ENCODE measurements around the gene LTBP1. TPM values are rescaled to one million over a fixed set of nuclear protein-coding genes. Genes with fewer than 3 reads are reported as not detected.

The LTBP1 gene
- total and polyA plus RNA-seq, 2 of the 13 experiments (the other 11 are each of a cell fraction or from before 2014, with no cell fraction given) = 0.12 to 0.22 TPM

DNA sequence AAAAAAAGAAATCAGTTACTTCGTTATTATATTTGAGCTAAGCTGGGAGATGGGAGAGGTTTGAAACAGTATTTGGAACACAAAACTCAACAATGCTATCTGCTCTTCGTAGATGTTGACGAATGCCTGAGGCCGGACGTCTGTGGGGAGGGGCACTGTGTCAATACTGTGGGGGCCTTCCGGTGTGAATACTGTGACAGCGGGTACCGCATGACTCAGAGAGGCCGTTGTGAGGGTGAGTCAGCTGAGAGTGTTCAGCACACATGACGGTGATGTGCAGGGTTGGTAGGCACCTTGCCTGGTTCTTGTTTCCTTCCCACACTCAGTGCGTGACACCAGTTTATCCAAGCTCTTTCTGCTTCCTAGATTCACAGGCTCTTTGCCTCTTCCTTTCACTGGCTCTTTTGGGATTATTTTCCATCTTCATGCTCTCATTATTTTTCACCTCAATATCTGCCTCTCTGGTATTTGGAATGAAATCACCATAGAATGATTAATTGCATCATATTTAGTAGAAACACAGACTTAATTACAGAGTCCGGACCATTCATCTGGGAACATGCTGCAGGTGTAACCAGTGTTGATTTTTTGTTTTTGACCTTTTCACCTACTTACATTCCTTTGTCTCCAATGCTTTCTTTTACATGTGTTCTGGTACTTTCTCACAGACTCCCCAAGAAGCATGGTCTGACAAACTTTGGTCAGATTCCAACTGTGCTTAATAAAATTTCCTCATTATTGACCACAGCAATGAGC, 329.1 kb downstream of the LTBP1 start (continued):
- TF ChIP-seq, protein P1, sequence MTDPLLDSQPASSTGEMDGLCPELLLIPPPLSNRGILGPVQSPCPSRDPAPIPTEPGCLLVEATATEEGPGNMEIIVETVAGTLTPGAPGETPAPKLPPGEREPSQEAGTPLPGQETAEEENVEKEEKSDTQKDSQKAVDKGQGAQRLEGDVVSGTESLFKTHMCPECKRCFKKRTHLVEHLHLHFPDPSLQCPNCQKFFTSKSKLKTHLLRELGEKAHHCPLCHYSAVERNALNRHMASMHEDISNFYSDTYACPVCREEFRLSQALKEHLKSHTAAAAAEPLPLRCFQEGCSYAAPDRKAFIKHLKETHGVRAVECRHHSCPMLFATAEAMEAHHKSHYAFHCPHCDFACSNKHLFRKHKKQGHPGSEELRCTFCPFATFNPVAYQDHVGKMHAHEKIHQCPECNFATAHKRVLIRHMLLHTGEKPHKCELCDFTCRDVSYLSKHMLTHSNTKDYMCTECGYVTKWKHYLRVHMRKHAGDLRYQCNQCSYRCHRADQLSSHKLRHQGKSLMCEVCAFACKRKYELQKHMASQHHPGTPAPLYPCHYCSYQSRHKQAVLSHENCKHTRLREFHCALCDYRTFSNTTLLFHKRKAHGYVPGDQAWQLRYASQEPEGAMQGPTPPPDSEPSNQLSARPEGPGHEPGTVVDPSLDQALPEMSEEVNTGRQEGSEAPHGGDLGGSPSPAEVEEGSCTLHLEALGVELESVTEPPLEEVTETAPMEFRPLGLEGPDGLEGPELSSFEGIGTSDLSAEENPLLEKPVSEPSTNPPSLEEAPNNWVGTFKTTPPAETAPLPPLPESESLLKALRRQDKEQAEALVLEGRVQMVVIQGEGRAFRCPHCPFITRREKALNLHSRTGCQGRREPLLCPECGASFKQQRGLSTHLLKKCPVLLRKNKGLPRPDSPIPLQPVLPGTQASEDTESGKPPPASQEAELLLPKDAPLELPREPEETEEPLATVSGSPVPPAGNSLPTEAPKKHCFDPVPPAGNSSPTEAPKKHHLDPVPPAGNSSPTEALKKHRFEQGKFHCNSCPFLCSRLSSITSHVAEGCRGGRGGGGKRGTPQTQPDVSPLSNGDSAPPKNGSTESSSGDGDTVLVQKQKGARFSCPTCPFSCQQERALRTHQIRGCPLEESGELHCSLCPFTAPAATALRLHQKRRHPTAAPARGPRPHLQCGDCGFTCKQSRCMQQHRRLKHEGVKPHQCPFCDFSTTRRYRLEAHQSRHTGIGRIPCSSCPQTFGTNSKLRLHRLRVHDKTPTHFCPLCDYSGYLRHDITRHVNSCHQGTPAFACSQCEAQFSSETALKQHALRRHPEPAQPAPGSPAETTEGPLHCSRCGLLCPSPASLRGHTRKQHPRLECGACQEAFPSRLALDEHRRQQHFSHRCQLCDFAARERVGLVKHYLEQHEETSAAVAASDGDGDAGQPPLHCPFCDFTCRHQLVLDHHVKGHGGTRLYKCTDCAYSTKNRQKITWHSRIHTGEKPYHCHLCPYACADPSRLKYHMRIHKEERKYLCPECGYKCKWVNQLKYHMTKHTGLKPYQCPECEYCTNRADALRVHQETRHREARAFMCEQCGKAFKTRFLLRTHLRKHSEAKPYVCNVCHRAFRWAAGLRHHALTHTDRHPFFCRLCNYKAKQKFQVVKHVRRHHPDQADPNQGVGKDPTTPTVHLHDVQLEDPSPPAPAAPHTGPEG (CRISPR knock-in tag; IDR thresholded peaks at IDR 0.05) = no peak
- TF ChIP-seq KLF16 (CRISPR knock-in tag; IDR thresholded peaks at IDR 0.05) (no peak), FOSL2 (CRISPR knock-in tag; IDR thresholded peaks at IDR 0.05) (peak; percentile 99), SOX5 (CRISPR knock-in tag; IDR thresholded peaks at IDR 0.05; ENCODE audit: borderline replicate concordance) (peak; percentile 75; the same call in 1 of the 2 replicates), SMARCE1 (IDR thresholded peaks at IDR 0.05; ENCODE audit: borderline replicate concordance) (no peak), ZNF703 (CRISPR knock-in tag; IDR thresholded peaks at IDR 0.05; ENCODE audit: borderline replicate concordance) (no peak), RERE (CRISPR knock-in tag; IDR thresholded peaks at IDR 0.05; ENCODE audit: low read depth) (no peak), ZNF138 (CRISPR knock-in tag; IDR thresholded peaks at IDR 0.05; ENCODE audit: low read depth) (no peak)
- TF ChIP-seq, protein P2, sequence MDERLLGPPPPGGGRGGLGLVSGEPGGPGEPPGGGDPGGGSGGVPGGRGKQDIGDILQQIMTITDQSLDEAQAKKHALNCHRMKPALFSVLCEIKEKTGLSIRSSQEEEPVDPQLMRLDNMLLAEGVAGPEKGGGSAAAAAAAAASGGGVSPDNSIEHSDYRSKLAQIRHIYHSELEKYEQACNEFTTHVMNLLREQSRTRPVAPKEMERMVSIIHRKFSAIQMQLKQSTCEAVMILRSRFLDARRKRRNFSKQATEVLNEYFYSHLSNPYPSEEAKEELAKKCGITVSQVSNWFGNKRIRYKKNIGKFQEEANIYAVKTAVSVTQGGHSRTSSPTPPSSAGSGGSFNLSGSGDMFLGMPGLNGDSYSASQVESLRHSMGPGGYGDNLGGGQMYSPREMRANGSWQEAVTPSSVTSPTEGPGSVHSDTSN (CRISPR knock-in tag; IDR thresholded peaks at IDR 0.05) = 0 out of 2 replicates have a peak, but pooled peaks have one; percentile 19
- TF ChIP-seq, protein P3, sequence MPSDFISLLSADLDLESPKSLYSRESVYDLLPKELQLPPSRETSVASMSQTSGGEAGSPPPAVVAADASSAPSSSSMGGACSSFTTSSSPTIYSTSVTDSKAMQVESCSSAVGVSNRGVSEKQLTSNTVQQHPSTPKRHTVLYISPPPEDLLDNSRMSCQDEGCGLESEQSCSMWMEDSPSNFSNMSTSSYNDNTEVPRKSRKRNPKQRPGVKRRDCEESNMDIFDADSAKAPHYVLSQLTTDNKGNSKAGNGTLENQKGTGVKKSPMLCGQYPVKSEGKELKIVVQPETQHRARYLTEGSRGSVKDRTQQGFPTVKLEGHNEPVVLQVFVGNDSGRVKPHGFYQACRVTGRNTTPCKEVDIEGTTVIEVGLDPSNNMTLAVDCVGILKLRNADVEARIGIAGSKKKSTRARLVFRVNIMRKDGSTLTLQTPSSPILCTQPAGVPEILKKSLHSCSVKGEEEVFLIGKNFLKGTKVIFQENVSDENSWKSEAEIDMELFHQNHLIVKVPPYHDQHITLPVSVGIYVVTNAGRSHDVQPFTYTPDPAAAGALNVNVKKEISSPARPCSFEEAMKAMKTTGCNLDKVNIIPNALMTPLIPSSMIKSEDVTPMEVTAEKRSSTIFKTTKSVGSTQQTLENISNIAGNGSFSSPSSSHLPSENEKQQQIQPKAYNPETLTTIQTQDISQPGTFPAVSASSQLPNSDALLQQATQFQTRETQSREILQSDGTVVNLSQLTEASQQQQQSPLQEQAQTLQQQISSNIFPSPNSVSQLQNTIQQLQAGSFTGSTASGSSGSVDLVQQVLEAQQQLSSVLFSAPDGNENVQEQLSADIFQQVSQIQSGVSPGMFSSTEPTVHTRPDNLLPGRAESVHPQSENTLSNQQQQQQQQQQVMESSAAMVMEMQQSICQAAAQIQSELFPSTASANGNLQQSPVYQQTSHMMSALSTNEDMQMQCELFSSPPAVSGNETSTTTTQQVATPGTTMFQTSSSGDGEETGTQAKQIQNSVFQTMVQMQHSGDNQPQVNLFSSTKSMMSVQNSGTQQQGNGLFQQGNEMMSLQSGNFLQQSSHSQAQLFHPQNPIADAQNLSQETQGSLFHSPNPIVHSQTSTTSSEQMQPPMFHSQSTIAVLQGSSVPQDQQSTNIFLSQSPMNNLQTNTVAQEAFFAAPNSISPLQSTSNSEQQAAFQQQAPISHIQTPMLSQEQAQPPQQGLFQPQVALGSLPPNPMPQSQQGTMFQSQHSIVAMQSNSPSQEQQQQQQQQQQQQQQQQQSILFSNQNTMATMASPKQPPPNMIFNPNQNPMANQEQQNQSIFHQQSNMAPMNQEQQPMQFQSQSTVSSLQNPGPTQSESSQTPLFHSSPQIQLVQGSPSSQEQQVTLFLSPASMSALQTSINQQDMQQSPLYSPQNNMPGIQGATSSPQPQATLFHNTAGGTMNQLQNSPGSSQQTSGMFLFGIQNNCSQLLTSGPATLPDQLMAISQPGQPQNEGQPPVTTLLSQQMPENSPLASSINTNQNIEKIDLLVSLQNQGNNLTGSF (CRISPR knock-in tag; IDR thresholded peaks at IDR 0.05) = no peak

Measured in HepG2 (cell line).